Measurements from ENCODE around the gene IFT43.

DNA sequence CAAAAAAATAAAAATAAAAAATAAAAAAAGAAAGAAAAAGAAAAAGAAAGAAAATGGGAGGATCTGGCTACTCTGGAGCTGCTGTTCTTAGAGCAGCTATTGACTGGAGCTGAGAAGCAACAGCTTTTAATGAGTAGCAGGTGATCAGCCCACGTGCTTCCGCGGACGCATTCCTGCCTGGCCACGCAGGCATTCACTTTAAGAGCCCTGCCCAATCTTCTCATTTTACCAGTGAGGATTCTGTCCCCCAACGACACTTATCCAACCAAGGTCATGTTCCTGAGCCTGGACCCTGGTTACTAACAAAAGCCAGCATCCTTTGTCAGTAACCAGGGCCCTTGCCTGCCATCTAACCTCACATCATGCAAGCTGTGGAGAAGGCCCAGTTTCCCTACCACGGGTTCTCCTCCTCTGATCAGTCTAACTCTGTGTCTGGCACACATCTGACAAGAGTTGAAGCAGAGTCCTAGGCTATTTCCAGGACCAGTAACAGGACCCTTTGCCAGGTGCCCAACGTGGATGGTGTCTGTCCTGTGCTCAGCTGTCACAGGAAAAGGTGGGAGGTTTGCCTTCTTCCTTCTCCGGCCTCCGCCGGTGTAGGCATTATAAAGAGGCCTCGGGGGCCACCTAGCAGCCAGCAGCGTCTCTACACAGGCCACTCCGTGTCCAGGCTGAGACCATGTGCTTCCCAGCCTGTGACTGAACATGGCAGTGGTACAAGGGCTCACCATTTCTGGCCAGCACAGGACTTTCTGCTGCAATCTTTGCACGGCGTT is 105.2 kb downstream of the IFT43 start:
- TF ChIP-seq POLR2AphosphoS5 (IDR thresholded peaks at IDR 0.05; ENCODE audit: insufficient read depth, low read depth, low read length) (no peak), EZH2 (IDR thresholded peaks at IDR 0.05; ENCODE audit: borderline replicate concordance, low read depth, low read length, severe bottlenecking) (no peak)
- TF ChIP-seq, protein P1, sequence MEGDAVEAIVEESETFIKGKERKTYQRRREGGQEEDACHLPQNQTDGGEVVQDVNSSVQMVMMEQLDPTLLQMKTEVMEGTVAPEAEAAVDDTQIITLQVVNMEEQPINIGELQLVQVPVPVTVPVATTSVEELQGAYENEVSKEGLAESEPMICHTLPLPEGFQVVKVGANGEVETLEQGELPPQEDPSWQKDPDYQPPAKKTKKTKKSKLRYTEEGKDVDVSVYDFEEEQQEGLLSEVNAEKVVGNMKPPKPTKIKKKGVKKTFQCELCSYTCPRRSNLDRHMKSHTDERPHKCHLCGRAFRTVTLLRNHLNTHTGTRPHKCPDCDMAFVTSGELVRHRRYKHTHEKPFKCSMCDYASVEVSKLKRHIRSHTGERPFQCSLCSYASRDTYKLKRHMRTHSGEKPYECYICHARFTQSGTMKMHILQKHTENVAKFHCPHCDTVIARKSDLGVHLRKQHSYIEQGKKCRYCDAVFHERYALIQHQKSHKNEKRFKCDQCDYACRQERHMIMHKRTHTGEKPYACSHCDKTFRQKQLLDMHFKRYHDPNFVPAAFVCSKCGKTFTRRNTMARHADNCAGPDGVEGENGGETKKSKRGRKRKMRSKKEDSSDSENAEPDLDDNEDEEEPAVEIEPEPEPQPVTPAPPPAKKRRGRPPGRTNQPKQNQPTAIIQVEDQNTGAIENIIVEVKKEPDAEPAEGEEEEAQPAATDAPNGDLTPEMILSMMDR (IDR thresholded peaks at IDR 0.05; ENCODE audit: extremely low read depth in 1 of 2, insufficient read depth in 1 of 2, low read depth in 1 of 2, low read length in 2 of 2): peak; percentile 19 to 49
